ENCODE results near the gene FAM228B.

FAM228B gene

DNA sequence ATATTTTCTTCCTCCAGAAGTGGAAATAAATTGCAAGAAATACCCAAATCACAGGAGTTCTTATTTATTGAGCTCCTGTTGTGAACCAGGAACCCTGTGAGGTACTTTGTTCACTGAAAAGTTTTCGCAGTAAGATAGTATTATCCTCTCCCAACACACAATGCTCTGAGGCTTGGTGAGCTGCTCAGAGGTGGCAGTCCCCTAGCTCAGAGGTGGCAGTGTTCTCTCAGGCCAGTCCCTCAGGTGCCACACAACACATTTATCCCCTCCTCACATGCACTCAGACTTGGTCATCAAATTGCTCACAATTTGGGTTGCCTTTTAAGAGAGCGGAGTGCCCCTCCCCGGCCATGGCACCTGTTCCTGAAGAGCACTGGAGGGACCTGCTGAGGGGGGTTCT is 77.5 kb downstream of the FAM228B start:
- H3K36me3 ChIP-seq, result peaks cover 25 to 57% (median 38%) of the 10 kb centered on the region in 3 donors
- no peaks in the 10 kb centered on the region for H3K27me3 ChIP-seq
- TF ChIP-seq, protein P1, sequence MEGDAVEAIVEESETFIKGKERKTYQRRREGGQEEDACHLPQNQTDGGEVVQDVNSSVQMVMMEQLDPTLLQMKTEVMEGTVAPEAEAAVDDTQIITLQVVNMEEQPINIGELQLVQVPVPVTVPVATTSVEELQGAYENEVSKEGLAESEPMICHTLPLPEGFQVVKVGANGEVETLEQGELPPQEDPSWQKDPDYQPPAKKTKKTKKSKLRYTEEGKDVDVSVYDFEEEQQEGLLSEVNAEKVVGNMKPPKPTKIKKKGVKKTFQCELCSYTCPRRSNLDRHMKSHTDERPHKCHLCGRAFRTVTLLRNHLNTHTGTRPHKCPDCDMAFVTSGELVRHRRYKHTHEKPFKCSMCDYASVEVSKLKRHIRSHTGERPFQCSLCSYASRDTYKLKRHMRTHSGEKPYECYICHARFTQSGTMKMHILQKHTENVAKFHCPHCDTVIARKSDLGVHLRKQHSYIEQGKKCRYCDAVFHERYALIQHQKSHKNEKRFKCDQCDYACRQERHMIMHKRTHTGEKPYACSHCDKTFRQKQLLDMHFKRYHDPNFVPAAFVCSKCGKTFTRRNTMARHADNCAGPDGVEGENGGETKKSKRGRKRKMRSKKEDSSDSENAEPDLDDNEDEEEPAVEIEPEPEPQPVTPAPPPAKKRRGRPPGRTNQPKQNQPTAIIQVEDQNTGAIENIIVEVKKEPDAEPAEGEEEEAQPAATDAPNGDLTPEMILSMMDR (IDR thresholded peaks at IDR 0.05), result no peak
- H3K9me3 ChIP-seq, result no peaks in the 10 kb centered on the region
- intact Hi-C loops (cut with DNase I; ENCODE audit: low total_unique reads), result no loop called here
- no peak overlapping the region for H3K4me3 ChIP-seq
- H3K27ac ChIP-seq, result no peak overlapping the region
- no peaks in the 10 kb centered on the region for H3K4me1 ChIP-seq
- DNase-seq, result no peak

DNA sequence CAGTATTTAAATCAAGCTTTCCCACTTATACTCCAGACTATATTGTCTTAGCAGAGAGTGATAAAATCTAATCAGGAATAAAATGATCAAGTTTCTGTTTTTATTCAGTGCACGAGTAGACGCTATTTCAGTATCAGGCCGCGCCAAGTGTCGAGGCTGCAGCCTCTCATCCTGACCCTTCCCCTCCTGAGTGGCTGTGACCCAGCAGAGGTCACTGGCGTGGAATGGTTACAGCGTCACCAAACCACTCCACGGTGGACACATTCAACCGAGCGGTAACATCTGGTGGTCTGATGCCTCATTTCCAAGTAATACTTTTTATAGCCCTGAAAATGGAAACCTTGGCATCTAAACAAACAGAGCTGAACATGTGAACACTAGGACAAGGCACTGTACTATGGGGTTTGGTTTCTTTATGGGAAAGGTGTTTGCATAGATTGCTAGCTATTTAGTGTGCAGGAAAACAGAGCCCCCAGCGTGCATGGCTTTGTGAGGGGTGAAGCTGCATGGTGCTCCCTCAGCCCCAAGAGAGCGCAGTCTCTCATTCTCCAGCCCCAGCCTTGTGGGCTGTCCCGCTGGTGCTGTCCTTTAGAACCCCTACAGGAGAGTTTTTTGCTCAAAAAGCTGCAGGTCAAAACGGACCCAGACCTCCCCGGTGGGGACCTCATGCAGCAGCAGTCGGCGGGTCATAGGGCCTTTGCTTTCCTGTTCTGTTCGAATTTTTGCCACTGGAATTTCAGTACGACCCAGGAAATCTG is 79.9 kb downstream of the FAM228B start:
- no peaks in the 10 kb centered on the region for H3K4me1 ChIP-seq
- peaks cover 45 to 81% (median 62%) of the 10 kb centered on the region in 3 donors for H3K36me3 ChIP-seq
- no peak overlapping the region for H3K27ac ChIP-seq
- TF ChIP-seq, protein P1 (IDR thresholded peaks at IDR 0.05), result no peak
- no peak overlapping the region for H3K4me3 ChIP-seq
- no peaks in the 10 kb centered on the region for H3K9me3 ChIP-seq
- intact Hi-C loops (cut with DNase I; ENCODE audit: low total_unique reads), result no loop called here
- DNase-seq, result no peak
- H3K27me3 ChIP-seq, result no peaks in the 10 kb centered on the region

DNA sequence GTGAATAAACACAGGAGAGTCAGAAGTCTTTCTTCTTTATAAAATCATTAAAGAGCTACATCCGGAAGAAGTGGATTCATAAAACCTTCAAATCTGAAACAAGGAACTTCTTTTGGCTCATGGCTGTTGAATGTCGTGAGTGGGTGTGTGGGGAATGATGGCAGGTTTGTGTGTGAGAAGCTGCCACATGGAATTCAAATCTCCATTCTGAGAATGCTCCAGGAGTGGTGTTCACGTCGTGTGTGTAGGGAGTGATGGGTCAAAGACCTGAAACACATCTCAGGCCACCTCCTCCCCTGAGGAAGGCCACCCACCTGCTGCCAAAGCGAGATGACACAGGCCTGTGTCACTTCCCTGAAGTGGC is 80.5 kb downstream of the FAM228B start:
- Histone ChIP-seq H3K4me3 (no peak overlapping the region), H3K4me1 (no peaks in the 10 kb centered on the region), H3K36me3 (peaks cover 50 to 87% (median 67%) of the 10 kb centered on the region in 3 donors), H3K9me3 (no peaks in the 10 kb centered on the region), H3K27me3 (no peaks in the 10 kb centered on the region), H3K27ac (no peak overlapping the region)
- intact Hi-C loops (cut with DNase I; ENCODE audit: low total_unique reads), result no loop called here
- no peak for DNase-seq
- TF ChIP-seq, protein P1 (IDR thresholded peaks at IDR 0.05), result no peak

DNA sequence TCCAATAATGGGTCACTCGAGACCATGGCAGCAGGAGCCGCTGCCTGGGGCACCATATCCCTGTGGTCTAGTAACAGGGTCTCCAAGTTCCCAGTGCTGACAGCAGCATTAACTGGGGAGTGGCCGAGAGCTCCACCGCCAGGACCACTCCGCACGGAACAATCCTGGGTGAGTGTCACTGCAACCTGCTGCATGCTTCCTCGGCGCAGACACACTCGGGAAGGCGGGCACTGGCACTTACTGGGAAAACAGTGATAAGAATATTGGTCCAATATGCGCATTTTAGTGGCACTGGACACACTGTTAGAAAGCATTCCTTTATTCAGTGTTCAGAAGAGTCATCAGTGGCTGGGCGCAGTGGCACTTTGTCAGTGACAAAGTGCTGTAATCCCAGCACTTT is 81.2 kb downstream of the FAM228B start:
- DNase-seq, result no peak
- Histone ChIP-seq H3K9me3 (no peaks in the 10 kb centered on the region), H3K4me3 (no peak overlapping the region), H3K36me3 (peaks cover 58 to 94% (median 75%) of the 10 kb centered on the region in 3 donors), H3K27ac (no peak overlapping the region), H3K27me3 (no peaks in the 10 kb centered on the region), H3K4me1 (no peaks in the 10 kb centered on the region)
- TF ChIP-seq, protein P1 (IDR thresholded peaks at IDR 0.05), result no peak
- intact Hi-C loops (cut with DNase I; ENCODE audit: low total_unique reads), result no loop called here

DNA sequence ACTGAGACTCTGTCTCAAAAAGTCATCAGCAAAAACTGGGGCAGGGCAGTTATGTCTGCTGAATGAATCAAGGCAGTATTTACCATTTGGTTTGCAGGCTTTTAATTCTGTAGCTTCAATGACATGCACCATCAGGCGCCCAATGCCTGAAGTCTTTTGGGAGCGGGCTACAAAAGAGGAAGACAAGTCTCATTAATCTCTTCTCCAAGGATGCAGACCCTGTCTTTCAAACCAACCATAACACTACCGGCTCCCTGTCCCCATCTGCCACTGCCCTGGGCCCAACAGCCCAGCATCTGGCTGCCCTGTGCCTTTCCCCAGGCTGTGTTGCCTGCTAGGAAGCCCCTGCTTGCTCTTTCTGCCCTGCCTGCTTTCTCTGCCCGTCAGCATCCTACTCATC is 81.9 kb downstream of the FAM228B start:
- Histone ChIP-seq H3K36me3 (peaks cover 64 to 94% (median 81%) of the 10 kb centered on the region in 3 donors), H3K4me1 (no peaks in the 10 kb centered on the region), H3K4me3 (no peak overlapping the region), H3K27ac (no peak overlapping the region), H3K9me3 (no peaks in the 10 kb centered on the region), H3K27me3 (no peaks in the 10 kb centered on the region)
- DNase-seq, result no peak
- TF ChIP-seq, protein P1 (IDR thresholded peaks at IDR 0.05), result no peak
- intact Hi-C loops (cut with DNase I; ENCODE audit: low total_unique reads), result no loop called here
